Activated CD8-positive, alpha-beta T cell treated with anti-CD3 and anti-CD28 coated beads, Interleukin-2, amount 10 ng/mL, durations not matched to agents 7 days and 5 days (primary cell): ENCODE results near the gene NFKBIL1. TPM values are rescaled to one million over a fixed set of nuclear protein-coding genes. Genes with fewer than 3 reads are reported as not detected.

ENCODE experiments used
- ATAC-seq: fragments of 150-1000 bp; cut with Tn5 transposase; one replicate; pipeline ENCODE4 v1.10.0; 2021; ENCODE audit warnings: moderate library complexity
- CTCF ChIA-PET: fragments of 350-600 bp; sonication (Branson Sonifier 250); formaldehyde crosslinking; loops from one replicate; lab custom pipeline; 2021; ENCODE audit warnings: antibody characterized with exemption; lab: Charles Lee
- POLR2A ChIA-PET: fragments of 350-600 bp; sonication (Branson Sonifier 250); formaldehyde crosslinking; loops from one replicate; lab custom pipeline; 2021; ENCODE audit warnings: antibody characterized with exemption; lab: Charles Lee
- DNase-seq: peaks from one replicate; pipeline ENCODE4 v3.0.0-alpha.2; 2020
- H3K27ac Mint-ChIP-seq: one replicate; pipeline ENCODE4 v1.8.0; 2021; ENCODE audit warnings: mild to moderate bottlenecking, mixed read lengths
- H3K27me3 Mint-ChIP-seq: one replicate; pipeline ENCODE4 v1.8.0; 2021; ENCODE audit warnings: low read depth, mixed read lengths
- H3K36me3 Mint-ChIP-seq: one replicate; pipeline ENCODE4 v1.8.0; 2021; ENCODE audit warnings: low read depth, mixed read lengths
- H3K4me1 Mint-ChIP-seq: one replicate; pipeline ENCODE4 v1.8.0; 2021; ENCODE audit warnings: low read depth, mixed read lengths
- H3K4me3 Mint-ChIP-seq: one replicate; pipeline ENCODE4 v1.8.0; 2021; ENCODE audit warnings: mild to moderate bottlenecking, mixed read lengths
- H3K9me3 Mint-ChIP-seq: one replicate; pipeline ENCODE4 v1.8.0; 2022; ENCODE audit warnings: mixed read lengths; ENCODE audit not compliant: insufficient read depth
- total RNA-seq, 2 experiments: library from RNA; stranded (reverse); gene quantifications; one replicate each; pipeline ENCODE4 v1.2.3, GENCODE V29; 2021

Gene NFKBIL1
- total RNA-seq, 2 experiments from 2014 or later: 13.5 to 14.2 TPM

GRCh38 chr6:31528821-31529328 lies 18.5 kb upstream of the NFKBIL1 start, which contains the start of gene MCCD1:
TSS of gene MCCD1 (plus strand) at chr6:31528962. CDS start at chr6:31529015, 53 bp downstream.
- H3K27ac Mint-ChIP-seq: no peak within 1 kb of the TSS
- no peak within 1 kb of the TSS for H3K4me3 Mint-ChIP-seq
- ATAC-seq: peak; percentile 28
- no peak for DNase-seq
- ChIA-PET CTCF (interaction anchor here (0.9 to 2.5 kb wide), 3 partner anchors 32 to 70 kb away, joined by 3 to 6 read pairs (median 3); no protein-coding TSS in a partner anchor), POLR2A (interaction anchor here (0.7 to 1.8 kb wide), 3 partner anchors 12 to 34 kb away, joined by 3 to 7 read pairs (median 6); partner anchors contain the start of gene DDX39B)
- no peaks in the 10 kb centered on the region for H3K9me3 Mint-ChIP-seq
- peaks cover 14% of the 10 kb centered on the region for H3K4me1 Mint-ChIP-seq
- no peaks in the 10 kb centered on the region for H3K27me3 Mint-ChIP-seq
- peaks cover 41% of the 10 kb centered on the region for H3K36me3 Mint-ChIP-seq

- no peaks in the 10 kb centered on the region for H3K9me3 Mint-ChIP-seq
- peaks cover 47% of the 10 kb centered on the region for H3K36me3 Mint-ChIP-seq
- H3K27ac Mint-ChIP-seq: no peak overlapping the region
- DNase-seq (no peak), ATAC-seq (no peak)
- POLR2A ChIA-PET: interaction anchor here (1.0 to 1.8 kb wide), 3 partner anchors 12 to 35 kb away, joined by 5 to 7 read pairs (median 6); partner anchors contain the start of gene DDX39B
- H3K4me3 Mint-ChIP-seq: no peak overlapping the region
- peaks cover 18% of the 10 kb centered on the region for H3K4me1 Mint-ChIP-seq
- CTCF ChIA-PET: interaction anchor here (2.5 kb wide), 1 partner anchor 33 kb away, joined by 6 read pairs; no protein-coding TSS in a partner anchor
- H3K27me3 Mint-ChIP-seq: no peaks in the 10 kb centered on the region
These were observed 17.9 kb upstream of the NFKBIL1 start for GRCh38 chr6:31529329-31530150.

GRCh38 chr6:31530659-31531058 lies 16.7 kb upstream of the NFKBIL1 start:
- peaks cover 28% of the 10 kb centered on the region for H3K4me1 Mint-ChIP-seq
- H3K9me3 Mint-ChIP-seq: no peaks in the 10 kb centered on the region
- no peak overlapping the region for H3K4me3 Mint-ChIP-seq
- H3K27ac Mint-ChIP-seq: no peak overlapping the region
- ATAC-seq (no peak), DNase-seq (no peak)
- no peaks in the 10 kb centered on the region for H3K27me3 Mint-ChIP-seq
- H3K36me3 Mint-ChIP-seq: peaks cover 58% of the 10 kb centered on the region
- POLR2A ChIA-PET: interaction anchor here (1.5 to 1.7 kb wide), 2 partner anchors 10 to 36 kb away, joined by 5 to 7 read pairs; no protein-coding TSS in a partner anchor
- CTCF ChIA-PET: no interaction called here

GRCh38 chr6:31531162-31531561 lies 16.2 kb upstream of the NFKBIL1 start:
- H3K36me3 Mint-ChIP-seq: peaks cover 63% of the 10 kb centered on the region
- no peak for ATAC-seq
- H3K27me3 Mint-ChIP-seq: no peaks in the 10 kb centered on the region
- DNase-seq: no peak
- H3K9me3 Mint-ChIP-seq: no peaks in the 10 kb centered on the region
- no peak overlapping the region for H3K4me3 Mint-ChIP-seq
- no peak overlapping the region for H3K27ac Mint-ChIP-seq
- ChIA-PET POLR2A (interaction anchor here (1.5 to 1.7 kb wide), 2 partner anchors 10 to 36 kb away, joined by 5 to 7 read pairs; no protein-coding TSS in a partner anchor), CTCF (interaction anchor here (0.9 to 1.2 kb wide), 3 partner anchors 36 to 67 kb away, joined by 3 to 6 read pairs (median 4); no protein-coding TSS in a partner anchor)
- H3K4me1 Mint-ChIP-seq: peaks cover 33% of the 10 kb centered on the region

- Mint-ChIP-seq H3K4me3 (no peak overlapping the region), H3K27me3 (no peaks in the 10 kb centered on the region), H3K27ac (peak overlapping the region; percentile 61), H3K9me3 (no peaks in the 10 kb centered on the region), H3K4me1 (peaks cover 40% of the 10 kb centered on the region), H3K36me3 (peaks cover 70% of the 10 kb centered on the region)
- ChIA-PET CTCF (interaction anchor here (0.9 to 1.2 kb wide), 4 partner anchors 37 to 66 kb away, joined by 3 to 6 read pairs (median 4); no protein-coding TSS in a partner anchor), POLR2A (interaction anchor here (0.6 to 1.7 kb wide), 2 partner anchors 9 to 34 kb away, joined by 3 to 7 read pairs; partner anchors contain the start of gene MICB)
- ATAC-seq (no peak), DNase-seq (no peak)
These were observed 15.4 kb upstream of the NFKBIL1 start for GRCh38 chr6:31531771-31532643.

GRCh38 chr6:31532644-31533454 lies 14.6 kb upstream of the NFKBIL1 start:
- H3K4me3 Mint-ChIP-seq: no peak overlapping the region
- H3K36me3 Mint-ChIP-seq: peaks cover 76% of the 10 kb centered on the region
- DNase-seq (no peak), ATAC-seq (no peak)
- no peaks in the 10 kb centered on the region for H3K27me3 Mint-ChIP-seq
- H3K27ac Mint-ChIP-seq: peak overlapping the region; percentile 61
- ChIA-PET CTCF (interaction anchor here (1.2 kb wide), 1 partner anchor 40 kb away, joined by 3 read pairs; no protein-coding TSS in a partner anchor), POLR2A (no interaction called here)
- no peaks in the 10 kb centered on the region for H3K9me3 Mint-ChIP-seq
- H3K4me1 Mint-ChIP-seq: peaks cover 43% of the 10 kb centered on the region

- Mint-ChIP-seq H3K36me3 (peaks cover 80% of the 10 kb centered on the region), H3K4me1 (peaks cover 47% of the 10 kb centered on the region), H3K27ac (no peak overlapping the region), H3K4me3 (no peak overlapping the region), H3K27me3 (no peaks in the 10 kb centered on the region), H3K9me3 (no peaks in the 10 kb centered on the region)
- no peak for DNase-seq
- ChIA-PET POLR2A (no interaction called here), CTCF (no interaction called here)
- ATAC-seq: no peak
These were observed 14.0 kb upstream of the NFKBIL1 start for GRCh38 chr6:31533455-31533841.

- Mint-ChIP-seq H3K9me3 (no peaks in the 10 kb centered on the region), H3K27ac (peak overlapping the region; percentile 24), H3K36me3 (peaks cover 86% of the 10 kb centered on the region), H3K27me3 (no peaks in the 10 kb centered on the region), H3K4me3 (no peak overlapping the region), H3K4me1 (peaks cover 53% of the 10 kb centered on the region)
- ChIA-PET CTCF (interaction anchor here (0.9 kb wide), 1 partner anchor 37 kb away, joined by 3 read pairs; no protein-coding TSS in a partner anchor), POLR2A (no interaction called here)
- ATAC-seq (no peak), DNase-seq (no peak)
These were observed 13.4 kb upstream of the NFKBIL1 start for GRCh38 chr6:31534011-31534410.

- DNase-seq (no peak), ATAC-seq (no peak)
- H3K36me3 Mint-ChIP-seq: peaks cover 91% of the 10 kb centered on the region
- POLR2A ChIA-PET: no interaction called here
- H3K4me3 Mint-ChIP-seq: no peak overlapping the region
- peaks cover 58% of the 10 kb centered on the region for H3K4me1 Mint-ChIP-seq
- H3K27ac Mint-ChIP-seq: no peak overlapping the region
- CTCF ChIA-PET: interaction anchor here (0.9 kb wide), 1 partner anchor 37 kb away, joined by 3 read pairs; no protein-coding TSS in a partner anchor
- H3K9me3 Mint-ChIP-seq: no peaks in the 10 kb centered on the region
- H3K27me3 Mint-ChIP-seq: no peaks in the 10 kb centered on the region
These were observed 12.8 kb upstream of the NFKBIL1 start for GRCh38 chr6:31534521-31535040.

GRCh38 chr6:31535538-31536324 lies 11.7 kb upstream of the NFKBIL1 start:
- peaks cover 66% of the 10 kb centered on the region for H3K4me1 Mint-ChIP-seq
- ATAC-seq (no peak), DNase-seq (no peak)
- ChIA-PET CTCF (interaction anchor here (1.1 kb wide), 1 partner anchor 13 kb away, joined by 3 read pairs; no protein-coding TSS in a partner anchor), POLR2A (no interaction called here)
- H3K36me3 Mint-ChIP-seq: peaks cover 91% of the 10 kb centered on the region
- H3K27me3 Mint-ChIP-seq: no peaks in the 10 kb centered on the region
- H3K4me3 Mint-ChIP-seq: no peak overlapping the region
- no peaks in the 10 kb centered on the region for H3K9me3 Mint-ChIP-seq
- H3K27ac Mint-ChIP-seq: no peak overlapping the region
